Right lobe of liver (tissue), 6 donors: ENCODE measurements around the gene POU2F1. TPM values are rescaled to one million over a fixed set of nuclear protein-coding genes. Genes with fewer than 3 reads are reported as not detected.
A peak's percentile ranks its signal among the peaks of the same experiment; 100 is the strongest.

Experiments
- ATAC-seq, 4 donors: fragments of 200-7000 bp; cut with Tn5 transposase; one replicate each; pipeline ENCODE4 v1.9.1; 2020; ENCODE audit warnings: mild to moderate bottlenecking in 4 of 4, moderate library complexity in 4 of 4
- DNase-seq, 3 donors: peaks; one replicate each; pipeline ENCODE4 v3.0.0-alpha.2; 2020
- H3K27ac ChIP-seq, 3 donors: fragments of 200-600 bp; one replicate each; pipeline ENCODE4 v1.8.0; 2022
- H3K27me3 ChIP-seq, 2 donors: fragments of 200-600 bp; one replicate each; pipeline ENCODE4 v1.8.0; 2022
- H3K36me3 ChIP-seq, 4 donors: fragments of 200-600 bp; sonication (generic) in 1 of 4; one replicate each; pipeline versions ENCODE4 v1.5.1 to v1.8.0; 2017 to 2022; ENCODE audit warnings: control low read depth in 1 of 4
- H3K4me1 ChIP-seq, 4 donors: fragments of 200-600 bp; sonication (generic) in 1 of 4; one replicate each; pipeline versions ENCODE4 v1.5.1 to v1.8.0; 2017 to 2022; ENCODE audit warnings: control low read depth in 1 of 4
- H3K4me3 ChIP-seq, 3 donors: fragments of 200-600 bp; one replicate each; pipeline ENCODE4 v1.8.0; 2022
- H3K9me3 ChIP-seq, 4 donors: fragments of 200-600 bp; sonication (generic) in 1 of 4; one replicate each; pipeline versions ENCODE4 v1.5.1 to v1.8.0; 2017 to 2022; ENCODE audit warnings: control low read depth in 1 of 4
- CTCF ChIP-seq, 4 donors: fragments of 200-600 bp in 3 of 4; fragments of 450-650 bp in 1 of 4; IDR thresholded peaks; one replicate each; pipeline versions ENCODE4 v1.5.1 to v1.8.0; 2016 to 2022; ENCODE audit warnings: antibody characterized with exemption in 4 of 4, mild to moderate bottlenecking in 2 of 4
- POLR2A ChIP-seq: fragments of 450-650 bp; IDR thresholded peaks from one replicate; pipeline ENCODE4 v1.6.1; 2017; ENCODE audit warnings: antibody characterized with exemption, mild to moderate bottlenecking
- WGBS: methylation state at CpG from one replicate; pipeline ENCODE4 v1.1.6; 2018; ENCODE audit warnings: low coverage, low lambda C conversion rate; ENCODE audit not compliant: insufficient coverage; ENCODE audit errors: missing lambda C conversion rate; 5-methylcytosine and 5-hydroxymethylcytosine counted together
- intact Hi-C, 2 donors: fragments of 100-400 bp; cut with DNase I; formaldehyde crosslinking; loops; one replicate each; pipeline versions ENCODE4 v1.11.2 to v1.14.1; 2022
- total RNA-seq, 6 experiments: library from RNA; depleted of rRNA in 2 of 6; stranded (reverse); fragments of >200 nt in 2 of 6; fragmentation: NEBNext Ultra II Directional in 3 of 6; extraction: Animal tissue kit (Norgen Biotek cat#: 25700) in 3 of 6; gene quantifications; one replicate each; pipeline versions ENCODE4 v1.1.0 to v1.2.4, GENCODE V29; 2016 to 2023
- donor health status: DM: no; HTN: yes; CAD: no.
- donor health status: DM: no; HTN: no; CAD: no.
- donor health status: DM: no; HTN: no; CAD: no.
- donor health status: DM: no; HTN: yes; CAD: no.
- donor health status: DM: no; HTN: yes; CAD: no.

The POU2F1 gene
- total RNA-seq, 6 experiments from 2014 or later, result 4.8 to 10.3 (median 6.2) TPM

DNA sequence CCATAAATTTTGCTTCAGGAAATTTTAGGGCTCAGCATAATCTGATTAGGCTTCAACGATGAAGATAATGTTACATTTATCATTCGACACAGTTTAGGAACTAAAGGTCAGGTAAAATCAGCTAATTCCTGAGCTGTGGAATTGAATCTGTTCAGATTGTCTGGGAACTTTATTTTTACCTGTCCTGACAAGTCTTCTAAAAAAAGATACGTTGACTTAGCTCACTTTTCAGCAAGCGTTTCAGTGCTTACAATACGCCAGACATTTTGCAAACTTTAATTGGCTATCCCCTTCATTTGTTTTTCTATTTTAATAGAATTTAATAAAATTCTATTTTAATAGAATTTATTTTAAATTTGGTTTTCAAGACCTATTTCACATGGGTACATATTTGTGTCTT is 57.8 kb downstream of the POU2F1 start:
- WGBS, result 94% methylated on average over 5 of the region's 5 CpGs
- Histone ChIP-seq H3K4me3 (no peak overlapping the region), H3K27ac (no peak overlapping the region), H3K9me3 (no peaks in the 10 kb centered on the region), H3K27me3 (no peaks in the 10 kb centered on the region), H3K4me1 (no peaks in the 10 kb centered on the region), H3K36me3 (no peaks in the 10 kb centered on the region)
- DNase-seq, result no peak
- intact Hi-C loops, result no loop called here
- no peak for ATAC-seq
- TF ChIP-seq POLR2A, result no peak
- TF ChIP-seq CTCF (IDR thresholded peaks at IDR 0.05), result no peak

DNA sequence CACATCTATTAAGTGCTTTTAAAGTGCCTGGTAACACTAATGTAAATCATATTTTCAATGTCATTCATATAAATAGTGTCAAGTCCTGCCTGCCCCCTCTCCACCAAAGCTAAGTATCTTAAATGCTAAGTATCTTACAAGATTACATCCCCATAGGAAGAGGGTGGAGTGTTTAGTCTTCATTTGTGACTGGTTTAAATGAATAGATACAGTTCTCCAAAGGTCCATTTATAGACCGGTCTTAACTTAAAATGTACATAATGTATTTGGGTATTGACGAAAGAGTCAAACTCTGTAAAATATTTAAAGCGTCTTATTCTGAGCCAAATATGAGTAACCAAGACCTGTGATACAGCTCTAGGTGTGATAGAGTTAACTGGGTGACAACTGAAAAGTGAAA is 60.2 kb downstream of the POU2F1 start:
- Histone ChIP-seq H3K9me3 (no peaks in the 10 kb centered on the region), H3K27ac (no peak overlapping the region), H3K4me1 (no peaks in the 10 kb centered on the region), H3K36me3 (no peaks in the 10 kb centered on the region), H3K27me3 (no peaks in the 10 kb centered on the region), H3K4me3 (no peak overlapping the region)
- TF ChIP-seq POLR2A, result no peak
- TF ChIP-seq CTCF (IDR thresholded peaks at IDR 0.05), result no peak
- no peak for ATAC-seq
- WGBS, result 90% methylated on average over 3 of the region's 3 CpGs
- intact Hi-C loops, result no loop called here
- no peak for DNase-seq

GRCh38 chr1:167288390-167289074 is 67.8 kb downstream of the POU2F1 start:
- H3K4me1 ChIP-seq, result peaks cover 0 to 53% (median 8%) of the 10 kb centered on the region in 4 donors
- peak overlapping the region in 2 of 3 donors; percentile 2 to 53 for H3K27ac ChIP-seq
- DNase-seq (peak in 1 of 3 donors; percentile 20), ATAC-seq (peak; percentile 79 to 92 (median 82))
- 46% methylated on average over 3 of the region's 3 CpGs for WGBS
- H3K9me3 ChIP-seq, result no peaks in the 10 kb centered on the region
- intact Hi-C loops, result no loop called here
- H3K4me3 ChIP-seq, result no peak overlapping the region
- TF ChIP-seq POLR2A (no peak), CTCF (IDR thresholded peaks at IDR 0.05) (no peak)
- no peaks in the 10 kb centered on the region for H3K36me3 ChIP-seq
- no peaks in the 10 kb centered on the region for H3K27me3 ChIP-seq

GRCh38 chr1:167289075-167289442 is 68.4 kb downstream of the POU2F1 start:
- peaks cover 0 to 54% (median 10%) of the 10 kb centered on the region in 4 donors for H3K4me1 ChIP-seq
- ATAC-seq (no peak), DNase-seq (no peak)
- H3K36me3 ChIP-seq, result no peaks in the 10 kb centered on the region
- peak overlapping the region in 2 of 3 donors; percentile 2 to 53 for H3K27ac ChIP-seq
- H3K9me3 ChIP-seq, result no peaks in the 10 kb centered on the region
- no peaks in the 10 kb centered on the region for H3K27me3 ChIP-seq
- intact Hi-C loops, result no loop called here
- TF ChIP-seq CTCF (IDR thresholded peaks at IDR 0.05) (no peak), POLR2A (no peak)
- 21% methylated on average over 1 of the region's 1 CpG for WGBS
- no peak overlapping the region for H3K4me3 ChIP-seq
